Measurements from ENCODE around the gene CCDC116.
"Not testable (repeated sequence)": the region's sequence is repeated elsewhere in the genome, so short reads cannot be mapped to it uniquely, and the experiment has no call there.

CCDC116 gene

DNA sequence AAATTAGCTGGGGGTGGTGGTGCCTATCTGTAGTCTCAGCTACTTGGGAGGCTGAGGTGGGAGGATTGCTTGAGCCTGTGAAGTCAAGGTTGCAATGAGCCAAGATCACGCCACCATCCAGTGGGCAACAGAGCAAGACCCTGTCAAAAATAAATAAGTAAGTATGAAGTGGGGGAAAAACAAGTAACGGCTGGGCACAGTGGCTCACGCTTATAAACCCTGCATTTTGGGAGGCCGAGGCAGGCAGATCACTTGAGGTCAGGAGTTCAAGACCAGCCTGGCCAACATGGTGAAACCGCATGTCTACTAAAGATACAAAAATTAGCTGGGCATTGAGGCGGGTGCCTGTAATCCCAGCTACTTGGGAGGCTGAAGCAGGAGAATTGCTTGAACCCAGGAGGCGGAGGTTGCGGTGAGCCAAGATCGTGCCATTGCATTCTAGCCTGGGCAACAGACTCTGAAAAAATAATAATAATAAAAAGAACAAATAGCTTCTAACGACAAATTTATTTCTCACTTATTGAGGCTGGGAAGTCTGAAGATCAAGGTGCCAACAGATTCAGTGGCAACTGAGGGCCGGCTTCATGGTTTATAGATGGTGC lies 22.9 kb upstream of the CCDC116 start:
- DNase-seq, result not testable (repeated sequence)

- no peak for DNase-seq
Observed at GRCh38 chr22:21611210-21611977, 21.2 kb upstream of the CCDC116 start.

GRCh38 chr22:21612858-21613257 lies 19.7 kb upstream of the CCDC116 start:
- no peak for DNase-seq

GRCh38 chr22:21613553-21614233 lies 18.9 kb upstream of the CCDC116 start:
- no peak for DNase-seq

DNA sequence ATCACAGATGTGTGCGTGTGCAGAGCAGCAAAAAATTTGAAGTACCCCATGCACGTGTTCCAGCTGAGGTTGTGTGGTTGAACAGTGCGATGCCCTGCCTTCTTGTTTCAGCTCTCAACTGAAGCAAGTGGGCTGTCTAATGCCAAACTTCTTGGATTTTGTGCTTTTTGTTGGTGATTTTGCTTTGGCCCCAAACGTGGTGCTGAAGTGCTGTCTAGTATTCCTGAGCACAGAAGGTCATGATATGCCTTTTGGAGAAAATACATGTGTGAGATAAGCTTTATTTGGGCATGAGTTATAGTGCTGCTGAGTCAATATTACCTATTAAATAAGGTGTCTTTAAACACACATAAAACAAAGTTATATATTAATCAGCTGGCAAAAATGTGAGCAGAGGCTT lies 16.8 kb upstream of the CCDC116 start:
- DNase-seq, result no peak

DNA sequence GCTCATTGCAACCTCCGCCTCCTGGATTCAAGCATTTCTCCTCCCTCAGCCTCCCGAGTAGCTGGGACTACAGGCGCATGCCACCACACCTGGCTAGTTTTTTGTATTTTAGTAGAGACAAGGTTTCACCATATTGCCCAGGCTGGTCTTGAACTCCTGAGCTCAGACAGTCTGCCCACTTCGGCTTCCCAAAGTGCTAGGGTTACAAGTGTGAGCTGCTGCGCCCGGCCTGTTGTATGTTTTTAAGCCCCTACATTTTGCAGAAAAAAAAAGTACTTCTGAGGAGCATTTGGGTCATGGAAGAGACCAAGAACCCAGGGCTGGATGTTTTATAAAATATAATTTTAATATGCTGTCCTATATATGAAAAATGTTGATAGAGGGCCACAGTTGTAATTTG lies 15.2 kb upstream of the CCDC116 start:
- DNase-seq, result not testable (repeated sequence)

- DNase-seq, result no peak
Observed at GRCh38 chr22:21621025-21621424, 11.5 kb upstream of the CCDC116 start.

GRCh38 chr22:21622011-21622918 lies 10.3 kb upstream of the CCDC116 start:
- no peak for DNase-seq

- peak; percentile 13 for DNase-seq
Observed at GRCh38 chr22:21622919-21623647, 9.5 kb upstream of the CCDC116 start.

DNA sequence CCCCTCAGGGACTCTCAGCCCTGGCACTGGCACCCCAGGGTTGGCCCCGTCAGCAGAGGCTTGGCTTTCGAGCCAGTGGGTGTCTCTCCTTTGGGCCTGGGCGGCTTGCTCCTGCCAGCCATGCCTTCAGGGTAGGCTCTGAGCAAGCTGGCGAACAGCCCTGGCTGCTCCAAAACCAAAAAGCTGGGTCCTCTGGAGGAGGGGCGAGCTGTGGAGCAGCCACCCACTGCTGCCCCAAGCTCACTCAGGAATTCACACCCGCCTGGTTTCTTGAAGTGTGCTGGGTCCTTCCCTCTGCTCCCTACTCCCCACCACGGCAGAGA lies 9.0 kb upstream of the CCDC116 start:
- no peak for DNase-seq

DNA sequence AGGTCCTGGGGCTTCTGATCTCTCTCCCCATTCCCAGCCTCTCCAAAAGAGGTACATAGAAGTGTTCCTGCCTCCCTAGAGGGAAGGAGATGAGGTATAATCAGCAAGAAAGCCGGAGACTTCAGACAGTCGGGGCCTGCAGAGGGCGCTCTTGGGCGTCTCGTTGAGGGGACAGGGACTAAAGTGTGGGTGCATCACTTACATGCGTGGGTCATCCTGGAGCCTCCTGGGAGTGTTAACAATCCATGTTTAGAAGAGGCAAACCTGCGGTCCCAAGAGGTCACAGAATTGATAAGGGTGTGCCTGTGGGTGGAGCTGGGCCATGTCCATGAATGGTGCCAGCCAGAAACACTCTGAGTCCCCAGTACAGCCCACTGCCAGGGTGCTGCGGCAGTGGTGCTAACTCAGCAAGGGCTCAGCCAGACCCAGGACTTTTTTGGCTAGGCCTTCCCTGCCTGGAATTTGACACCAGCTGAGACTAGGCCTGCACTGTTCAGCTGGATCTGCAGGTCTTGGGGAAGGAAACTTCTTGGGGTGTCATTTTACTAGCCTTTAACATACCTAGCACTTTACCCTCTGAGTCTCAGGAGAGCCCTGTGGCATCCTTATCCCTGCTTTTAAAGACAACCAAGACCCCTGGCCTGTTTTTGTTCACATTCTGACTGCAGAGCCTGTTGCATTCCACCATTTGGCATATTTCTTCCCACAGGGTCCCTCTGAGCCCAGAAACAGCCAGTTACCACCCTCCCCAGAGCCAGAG lies 8.3 kb upstream of the CCDC116 start:
- no peak for DNase-seq

- no peak for DNase-seq
Observed at GRCh38 chr22:21624880-21625791, 7.4 kb upstream of the CCDC116 start.

- DNase-seq, result no peak
Observed at GRCh38 chr22:21626073-21626734, 6.4 kb upstream of the CCDC116 start.

DNA sequence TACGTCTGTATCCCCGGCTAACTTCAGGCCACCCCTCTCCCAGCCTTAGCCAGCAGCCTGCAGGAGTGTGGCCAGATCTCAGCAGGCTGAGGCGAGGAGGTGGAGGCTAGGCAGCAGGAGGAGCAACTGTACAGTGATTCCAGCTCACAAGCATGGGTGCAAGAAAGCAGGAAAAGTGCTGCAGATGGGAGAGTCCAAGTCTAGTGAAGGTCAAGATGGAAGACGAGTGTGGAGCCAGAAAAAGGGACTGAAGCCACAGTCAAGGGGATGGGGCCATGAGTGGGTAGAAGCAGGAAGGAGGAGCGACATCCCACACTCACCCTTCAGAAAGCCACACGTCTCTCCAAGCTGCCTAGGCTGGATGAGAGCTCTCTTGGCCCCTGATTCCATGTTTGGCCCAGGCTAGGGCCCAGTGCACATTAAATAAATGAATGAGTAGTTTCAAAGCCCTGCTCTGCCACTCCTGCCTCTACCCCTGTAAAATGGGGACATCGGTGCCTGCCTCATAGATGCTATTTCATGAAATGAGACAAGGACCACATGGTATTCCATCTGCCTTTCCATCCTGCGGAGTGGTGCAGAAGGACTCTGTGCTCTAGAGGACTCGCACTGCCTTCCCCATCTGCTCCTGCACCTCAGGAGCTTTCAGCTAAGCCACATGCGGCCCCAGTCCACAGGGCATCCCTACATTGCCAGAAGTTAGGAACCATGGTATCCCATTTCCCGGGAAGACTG lies 5.7 kb upstream of the CCDC116 start:
- DNase-seq, result no peak

DNA sequence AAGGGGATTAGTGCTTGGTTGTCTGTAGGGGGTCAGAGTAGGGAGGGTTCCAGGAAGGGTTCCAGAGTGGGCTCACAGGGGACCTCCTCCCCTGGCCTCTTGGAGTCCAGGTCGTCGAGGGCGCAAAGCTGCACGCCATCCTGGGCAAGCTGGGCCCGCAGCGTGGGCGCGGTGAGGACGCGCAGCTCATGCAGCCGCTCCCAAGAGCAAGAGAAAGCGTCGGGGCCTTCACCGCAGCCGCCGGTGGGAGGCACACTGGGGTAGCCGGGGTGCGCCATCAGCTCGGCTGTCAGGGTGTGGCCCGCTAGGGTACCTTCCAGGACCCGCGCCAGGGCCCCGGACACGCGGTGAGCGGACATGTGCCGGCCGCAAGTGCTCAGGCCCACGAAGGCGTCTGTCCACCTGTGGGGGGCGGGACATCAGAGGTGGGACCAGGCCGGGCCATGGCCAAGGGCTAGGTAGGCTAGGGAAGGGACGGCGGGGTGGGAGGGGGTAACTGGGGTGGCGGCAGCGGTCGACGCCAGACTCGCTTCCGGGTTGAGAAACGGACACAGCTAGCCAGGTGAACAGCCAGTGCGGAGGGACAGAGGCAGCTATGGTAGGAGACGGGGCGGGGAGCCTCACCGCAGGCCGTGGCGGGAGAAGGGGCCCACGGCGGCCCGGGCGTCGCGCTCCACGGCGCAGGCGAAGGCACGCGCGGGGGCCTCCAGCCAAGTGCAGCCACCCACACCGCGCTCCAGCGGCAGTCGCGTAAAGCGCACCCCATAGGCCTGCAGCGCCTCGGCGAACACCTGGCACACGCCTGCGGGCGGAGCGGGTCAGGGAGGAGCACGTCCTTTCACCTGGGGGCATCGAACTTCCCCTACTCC lies 3.9 kb upstream of the CCDC116 start:
- peak; percentile 47 for DNase-seq

GRCh38 chr22:21629255-21630149 lies 3.1 kb upstream of the CCDC116 start, which contains the start of gene YDJC:
Gene YDJC, minus strand, starts transcription at chr22:21630022. Its CDS starts 8 bp downstream, at chr22:21630014.
- DNase-seq, result peak; percentile 90

GRCh38 chr22:21631025-21631424 lies 1.5 kb upstream of the CCDC116 start:
- no peak for DNase-seq

All from NCI-H1092 (cell line).